WTC11 (cell line): ENCODE measurements around the gene RNF169. TPM values are rescaled to one million over a fixed set of nuclear protein-coding genes. Genes with fewer than 3 reads are reported as not detected.

ENCODE experiments used
- ATAC-seq: fragments of 200-7000 bp; cut with Tn5 transposase; 2 replicates; pipeline ENCODE4 v1.10.0; 2021; ENCODE audit warnings: mild to moderate bottlenecking, moderate library complexity
- CTCF ChIA-PET: fragments of 300-600 bp; sonication (Branson Sonifier 250); formaldehyde crosslinking; loops from one replicate; lab custom pipeline; 2021; ENCODE audit warnings: antibody characterized with exemption; lab: Charles Lee
- POLR2A ChIA-PET: fragments of 350-600 bp; sonication (Branson Sonifier 250); formaldehyde crosslinking; loops from one replicate; lab custom pipeline; 2021; ENCODE audit warnings: antibody characterized with exemption; lab: Charles Lee
- DNase-seq: peaks from one replicate; pipeline ENCODE4 v3.0.0; 2021; ENCODE audit warnings: low spot score
- H3K27ac Mint-ChIP-seq: 2 replicates; pipeline ENCODE4 v1.8.0; 2021; ENCODE audit warnings: mixed read lengths
- H3K27me3 Mint-ChIP-seq: 2 replicates; pipeline ENCODE4 v1.8.0; 2021; ENCODE audit warnings: low read depth, mild to moderate bottlenecking, moderate library complexity, mixed read lengths
- H3K36me3 Mint-ChIP-seq: 2 replicates; pipeline ENCODE4 v1.8.0; 2021; ENCODE audit warnings: mixed read lengths
- H3K4me1 Mint-ChIP-seq: 2 replicates; pipeline ENCODE4 v1.8.0; 2022; ENCODE audit warnings: mixed read lengths
- H3K4me3 Mint-ChIP-seq: 2 replicates; pipeline ENCODE4 v1.8.0; 2021; ENCODE audit warnings: mild to moderate bottlenecking, moderate library complexity, mixed read lengths
- H3K9me3 Mint-ChIP-seq: 2 replicates; pipeline ENCODE4 v1.8.0; 2021; ENCODE audit warnings: mixed read lengths
- CBFB ChIP-seq: sonication (generic); formaldehyde crosslinking; IDR thresholded peaks from 2 replicates; pipeline ENCODE4 v1.8.1; 2022; ENCODE audit warnings: mild to moderate bottlenecking, low read depth, missing genetic modification reagents
- CTCF ChIP-seq: fragments of 200-600 bp; IDR thresholded peaks from 2 replicates; pipeline ENCODE4 v1.8.0; 2022; ENCODE audit warnings: antibody characterized with exemption
- E2F5 ChIP-seq: sonication (generic); formaldehyde crosslinking; IDR thresholded peaks from 2 replicates; pipeline ENCODE4 v1.8.1; 2022; ENCODE audit warnings: mild to moderate bottlenecking, moderate library complexity, missing genetic modification reagents
- FOXJ3 ChIP-seq: sonication (generic); formaldehyde crosslinking; IDR thresholded peaks from 2 replicates; pipeline ENCODE4 v1.9.0; 2021; ENCODE audit warnings: missing genetic modification reagents, mild to moderate bottlenecking, borderline replicate concordance
- GABPB1 ChIP-seq: sonication (generic); formaldehyde crosslinking; IDR thresholded peaks from 2 replicates; pipeline ENCODE4 v1.8.1; 2023; ENCODE audit warnings: mild to moderate bottlenecking, missing genetic modification reagents
- NR2C2 ChIP-seq: sonication (generic); formaldehyde crosslinking; IDR thresholded peaks from 2 replicates; pipeline ENCODE4 v1.8.0; 2022; ENCODE audit warnings: mild to moderate bottlenecking, missing genetic modification reagents
- SMAD4 ChIP-seq: sonication (generic); formaldehyde crosslinking; IDR thresholded peaks from 2 replicates; pipeline ENCODE4 v1.8.0; 2022; ENCODE audit warnings: mild to moderate bottlenecking, missing genetic modification reagents
- TEAD1 ChIP-seq: sonication (generic); formaldehyde crosslinking; IDR thresholded peaks from 2 replicates; pipeline ENCODE4 v1.8.0; 2022; ENCODE audit warnings: mild to moderate bottlenecking, missing genetic modification reagents
- USF1 ChIP-seq: sonication (generic); formaldehyde crosslinking; IDR thresholded peaks from 2 replicates; pipeline ENCODE4 v1.8.0; 2022; ENCODE audit warnings: mild to moderate bottlenecking, missing genetic modification reagents
- USF2 ChIP-seq: sonication (generic); formaldehyde crosslinking; IDR thresholded peaks from 2 replicates; pipeline ENCODE4 v1.8.1; 2023; ENCODE audit warnings: mild to moderate bottlenecking, missing genetic modification reagents, moderate library complexity
- ZNF232 ChIP-seq: sonication (generic); formaldehyde crosslinking; IDR thresholded peaks from 2 replicates; pipeline ENCODE4 v1.8.0; 2022; ENCODE audit warnings: mild to moderate bottlenecking, missing genetic modification reagents
- ZNF512 ChIP-seq: sonication (generic); formaldehyde crosslinking; IDR thresholded peaks from 2 replicates; pipeline ENCODE4 v1.8.1; 2022; ENCODE audit warnings: missing genetic modification reagents, borderline replicate concordance
- total RNA-seq: library from RNA; stranded (reverse); gene quantifications from 3 replicates; pipeline ENCODE4 v1.2.3, GENCODE V29; 2021

Gene RNF169
- total RNA-seq, 1 experiment from 2014 or later: 13.6 TPM

GRCh38 chr11:74847895-74848294 lies 99.2 kb downstream of the RNF169 start:
- POLR2A ChIA-PET: no interaction called here
- TF ChIP-seq SMAD4 (CRISPR knock-in tag) (no peak), GABPB1 (CRISPR knock-in tag) (no peak), TEAD1 (no peak), ZNF232 (CRISPR knock-in tag) (no peak), CBFB (CRISPR knock-in tag) (no peak), FOXJ3 (no peak), ZNF512 (CRISPR knock-in tag) (no peak)
- H3K27me3 Mint-ChIP-seq: no peaks in the 10 kb centered on the region
- peaks cover 21% of the 10 kb centered on the region for H3K4me1 Mint-ChIP-seq
- peaks cover 9% of the 10 kb centered on the region for H3K36me3 Mint-ChIP-seq
- CTCF ChIA-PET: interaction anchor here (1.3 kb wide), 1 partner anchor 62 kb away, joined by 3 read pairs; no protein-coding TSS in a partner anchor
- no peak overlapping the region for H3K27ac Mint-ChIP-seq
- DNase-seq (no peak), ATAC-seq (no peak)
- no peak overlapping the region for H3K4me3 Mint-ChIP-seq
- no peaks in the 10 kb centered on the region for H3K9me3 Mint-ChIP-seq

- H3K27ac Mint-ChIP-seq: peak overlapping the region; percentile 88
- peak; percentile 87 for ATAC-seq
- peaks cover 21% of the 10 kb centered on the region for H3K4me1 Mint-ChIP-seq
- ChIA-PET POLR2A (no interaction called here), CTCF (interaction anchor here (1.0 to 1.6 kb wide), 3 partner anchors 80 to 147 kb away, joined by 3 to 7 read pairs (median 4); no protein-coding TSS in a partner anchor)
- DNase-seq: peak; percentile 56
- no peak for TF ChIP-seq CTCF
- 0 out of 2 replicates have a peak, but pooled peaks have one; percentile 15 for TF ChIP-seq E2F5
- H3K27me3 Mint-ChIP-seq: no peaks in the 10 kb centered on the region
- H3K4me3 Mint-ChIP-seq: no peak overlapping the region
- peaks cover 6% of the 10 kb centered on the region for H3K36me3 Mint-ChIP-seq
- no peaks in the 10 kb centered on the region for H3K9me3 Mint-ChIP-seq
Observed at GRCh38 chr11:74849525-74850391, 101.1 kb downstream of the RNF169 start.

GRCh38 chr11:74853223-74853622 lies 104.6 kb downstream of the RNF169 start:
- no peak for ATAC-seq
- Mint-ChIP-seq H3K27ac (no peak overlapping the region), H3K4me1 (peaks cover 21% of the 10 kb centered on the region)

More at GRCh38 chr11:74853223-74853622, 104.6 kb downstream of the RNF169 start:
- no peak for DNase-seq
- H3K36me3 Mint-ChIP-seq: no peaks in the 10 kb centered on the region
- no peaks in the 10 kb centered on the region for H3K27me3 Mint-ChIP-seq
- ChIA-PET POLR2A (no interaction called here), CTCF (no interaction called here)
- no peaks in the 10 kb centered on the region for H3K9me3 Mint-ChIP-seq
- H3K4me3 Mint-ChIP-seq: no peak overlapping the region
- peak; percentile 64 for TF ChIP-seq USF2 (CRISPR knock-in tag)
- TF ChIP-seq USF1 (CRISPR knock-in tag): peak; percentile 65
- no peak for TF ChIP-seq NR2C2 (CRISPR knock-in tag)
